Effector CD8-positive, alpha-beta T cell (primary cell): ENCODE data around the gene HEPHL1.
"Not testable (repeated sequence)": the region's sequence is repeated elsewhere in the genome, so short reads cannot be mapped to it uniquely, and the experiment has no call there.

ENCODE experiments used
- DNase-seq: peaks from one replicate; lab custom pipeline; 2025; lab: John Stamatoyannopoulos, UW

HEPHL1 gene

GRCh38 chr11:94089341-94089740 is 68.2 kb downstream of the HEPHL1 start:
- DNase-seq, result no peak

GRCh38 chr11:94090401-94090800 is 69.2 kb downstream of the HEPHL1 start:
- DNase-seq, result no peak

GRCh38 chr11:94091091-94091490 is 69.9 kb downstream of the HEPHL1 start:
- DNase-seq, result no peak

GRCh38 chr11:94100253-94100652 is 79.1 kb downstream of the HEPHL1 start:
- DNase-seq, result no peak

- DNase-seq, result no peak
Measured at GRCh38 chr11:94103471-94103870, 82.3 kb downstream of the HEPHL1 start.

- DNase-seq, result no peak
Measured at GRCh38 chr11:94104734-94105133, 83.6 kb downstream of the HEPHL1 start.

GRCh38 chr11:94106716-94107115 is 85.6 kb downstream of the HEPHL1 start:
- DNase-seq, result no peak

- no peak for DNase-seq
Measured at GRCh38 chr11:94107363-94107762, 86.2 kb downstream of the HEPHL1 start.

GRCh38 chr11:94111241-94111640 is 90.1 kb downstream of the HEPHL1 start:
- DNase-seq, result no peak

GRCh38 chr11:94111660-94112059 is 90.5 kb downstream of the HEPHL1 start:
- DNase-seq, result no peak

GRCh38 chr11:94112206-94112953 is 91.2 kb downstream of the HEPHL1 start:
- DNase-seq, result no peak

- no peak for DNase-seq
Measured at GRCh38 chr11:94117197-94117574, 96.0 kb downstream of the HEPHL1 start.

GRCh38 chr11:94117871-94118270 is 96.7 kb downstream of the HEPHL1 start:
- no peak for DNase-seq

- DNase-seq, result not testable (repeated sequence)
Measured at GRCh38 chr11:94119676-94120075, 98.5 kb downstream of the HEPHL1 start.

- not testable (repeated sequence) for DNase-seq
Measured at GRCh38 chr11:94120516-94120915, 99.4 kb downstream of the HEPHL1 start.

- no peak for DNase-seq
Measured at GRCh38 chr11:94120946-94121345, 99.8 kb downstream of the HEPHL1 start.

GRCh38 chr11:94125407-94126115 is 104.4 kb downstream of the HEPHL1 start:
- DNase-seq, result no peak

GRCh38 chr11:94127638-94128037 is 106.5 kb downstream of the HEPHL1 start:
- DNase-seq, result no peak

- DNase-seq, result peak; percentile 37
Measured at GRCh38 chr11:94128291-94128745, 107.2 kb downstream of the HEPHL1 start.

- DNase-seq, result peak; percentile 59
Measured at GRCh38 chr11:94128746-94129511, 107.8 kb downstream of the HEPHL1 start, which contains the start of gene PANX1. Gene PANX1 (plus strand): TSS chr11:94128841. CDS start chr11:94129313, 472 bp downstream.

- DNase-seq, result no peak
Measured at GRCh38 chr11:94129512-94130297, 108.6 kb downstream of the HEPHL1 start.
